Gastrocnemius medialis (tissue), 4 donors: Measurements from ENCODE around the gene ADAMTSL1. TPM values are rescaled to one million over a fixed set of nuclear protein-coding genes. Genes with fewer than 3 reads are reported as not detected.

Experiments
- ATAC-seq, 2 donors: fragments of 150-250 bp; one replicate each; pipeline ENCODE4 v1.9.1; 2016
- DNase-seq, 2 donors: peaks; one replicate each; pipeline ENCODE4 v3.0.0-alpha.2; 2019
- H3K27ac ChIP-seq, 4 donors: fragments of 200-600 bp; sonication (generic); 1 replicate in 1 of 4; 2 replicates in 3 of 4; pipeline ENCODE4 v1.5.1; 2016 to 2018; ENCODE audit warnings: mild to moderate bottlenecking in 2 of 4, moderate library complexity in 1 of 4
- H3K27me3 ChIP-seq, 3 donors: fragments of 200-600 bp; sonication (generic) in 2 of 3; 1 replicate in 1 of 3; 2 replicates in 2 of 3; pipeline versions ENCODE4 v1.5.1 to v1.6.0; 2016 to 2019; ENCODE audit warnings: mild to moderate bottlenecking in 1 of 3, moderate library complexity in 1 of 3
- H3K36me3 ChIP-seq, 2 donors: fragments of 200-600 bp; sonication (generic) in 1 of 2; one replicate each; pipeline ENCODE4 v1.5.1; 2017 to 2018
- H3K4me1 ChIP-seq, 2 donors: fragments of 200-600 bp; sonication (generic) in 1 of 2; one replicate each; pipeline ENCODE4 v1.5.1; 2016 to 2017; ENCODE audit warnings: mild to moderate bottlenecking in 2 of 2
- H3K4me3 ChIP-seq, 4 donors: fragments of 200-600 bp; sonication (generic) in 3 of 4; 1 replicate in 1 of 4; 2 replicates in 3 of 4; pipeline ENCODE4 v1.5.1; 2016 to 2019; ENCODE audit warnings: mild to moderate bottlenecking in 2 of 4
- H3K9me3 ChIP-seq, 3 donors: fragments of 200-600 bp; sonication (generic) in 2 of 3; 1 replicate in 1 of 3; 2 replicates in 2 of 3; pipeline ENCODE4 v1.5.1; 2016 to 2019
- POLR2A ChIP-seq, 2 donors: fragments of 450-650 bp; IDR thresholded peaks; one replicate each; pipeline ENCODE4 v1.6.1; 2017; ENCODE audit warnings: antibody characterized with exemption in 2 of 2, mild to moderate bottlenecking in 2 of 2, moderate library complexity in 2 of 2
- in situ Hi-C, 4 donors: fragments of 200-750 bp; cut with MboI; loops; one replicate each; pipeline versions ENCODE4 v1.15.0 to v1.8.0; 2017; ENCODE audit warnings: low sequenced_read_pairs in 4 of 4
- intact Hi-C: fragments of 100-400 bp; cut with DNase I; formaldehyde crosslinking; loops from one replicate; pipeline ENCODE4 v1.15.1; 2023; ENCODE audit warnings: low total_unique reads
- total RNA-seq, 4 donors: library from RNA; depleted of rRNA; stranded (reverse); fragments of >200 nt; gene quantifications; one replicate each; pipeline versions ENCODE4 v1.1.0 to v1.2.3, GENCODE V29; 2016
- TF ChIP-seq, protein P1 (sequence below), 5 experiments: fragments of 450-650 bp in 3 of 5; fragments of 200-600 bp in 2 of 5; sonication (generic) in 2 of 5; IDR thresholded peaks in 4 of 5; conservative IDR thresholded peaks in 1 of 5; 1 replicate in 4 of 5; 2 replicates in 1 of 5; pipeline ENCODE4 v1.5.1; 2016 to 2019; ENCODE audit warnings: antibody characterized with exemption in 5 of 5, mild to moderate bottlenecking in 3 of 5, moderate library complexity in 3 of 5

ADAMTSL1 gene
- total RNA-seq, 4 donors from 2014 or later: 0.05 to 0.58 (median 0.28) TPM

DNA sequence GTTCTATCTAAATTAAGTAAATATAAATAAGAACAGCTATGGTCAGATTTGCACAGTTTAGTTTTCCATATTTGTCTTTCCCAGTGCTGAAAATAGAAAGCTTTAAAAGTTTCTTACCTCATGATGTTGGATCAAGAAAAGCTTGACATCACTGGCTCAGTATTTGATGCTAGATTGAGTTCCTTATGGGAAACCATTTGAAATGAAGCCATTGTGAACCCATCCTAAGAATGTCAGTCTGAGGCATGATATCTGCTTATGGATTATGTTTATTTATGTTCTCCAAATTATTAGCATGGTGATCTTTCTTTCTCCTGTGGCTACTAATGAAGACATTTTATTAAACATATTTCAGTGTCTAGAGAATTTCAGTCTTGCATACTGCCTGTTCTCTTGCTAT is 143.0 kb downstream of the ADAMTSL1 start:
- Histone ChIP-seq H3K27me3 (no peaks in the 10 kb centered on the region), H3K36me3 (no peaks in the 10 kb centered on the region), H3K27ac (no peak overlapping the region), H3K9me3 (no peaks in the 10 kb centered on the region), H3K4me3 (no peak overlapping the region), H3K4me1 (peaks cover 0 to 3% of the 10 kb centered on the region in 2 donors)
- intact Hi-C loops (no loop called here), in situ Hi-C loops (no loop called here)
- no peak for DNase-seq
- ATAC-seq: no peak
- no peak for TF ChIP-seq POLR2A (IDR thresholded peaks at IDR 0.05)
- TF ChIP-seq, protein P1, sequence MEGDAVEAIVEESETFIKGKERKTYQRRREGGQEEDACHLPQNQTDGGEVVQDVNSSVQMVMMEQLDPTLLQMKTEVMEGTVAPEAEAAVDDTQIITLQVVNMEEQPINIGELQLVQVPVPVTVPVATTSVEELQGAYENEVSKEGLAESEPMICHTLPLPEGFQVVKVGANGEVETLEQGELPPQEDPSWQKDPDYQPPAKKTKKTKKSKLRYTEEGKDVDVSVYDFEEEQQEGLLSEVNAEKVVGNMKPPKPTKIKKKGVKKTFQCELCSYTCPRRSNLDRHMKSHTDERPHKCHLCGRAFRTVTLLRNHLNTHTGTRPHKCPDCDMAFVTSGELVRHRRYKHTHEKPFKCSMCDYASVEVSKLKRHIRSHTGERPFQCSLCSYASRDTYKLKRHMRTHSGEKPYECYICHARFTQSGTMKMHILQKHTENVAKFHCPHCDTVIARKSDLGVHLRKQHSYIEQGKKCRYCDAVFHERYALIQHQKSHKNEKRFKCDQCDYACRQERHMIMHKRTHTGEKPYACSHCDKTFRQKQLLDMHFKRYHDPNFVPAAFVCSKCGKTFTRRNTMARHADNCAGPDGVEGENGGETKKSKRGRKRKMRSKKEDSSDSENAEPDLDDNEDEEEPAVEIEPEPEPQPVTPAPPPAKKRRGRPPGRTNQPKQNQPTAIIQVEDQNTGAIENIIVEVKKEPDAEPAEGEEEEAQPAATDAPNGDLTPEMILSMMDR (IDR thresholded peaks at IDR 0.05 in 4 of 5, conservative IDR thresholded peaks at IDR 0.05 in 1 of 5): no peak

DNA sequence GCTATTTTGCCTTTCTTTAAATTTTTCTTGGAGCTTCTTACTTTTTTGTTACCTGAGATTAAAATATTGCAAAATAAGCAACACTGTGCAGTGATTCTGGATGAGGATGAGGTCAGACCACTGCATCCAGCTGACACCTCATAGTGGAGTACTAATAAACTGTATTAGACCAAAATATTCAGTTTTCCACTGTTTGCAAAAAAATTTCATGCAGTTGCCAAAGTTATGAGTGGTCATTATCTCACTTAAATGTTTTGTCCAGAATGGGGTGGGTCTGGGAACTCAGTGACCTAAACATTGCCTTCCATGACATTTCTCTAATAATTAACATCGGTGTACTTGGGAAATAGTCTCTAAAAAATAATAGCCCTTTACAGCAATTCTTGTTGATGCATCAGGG is 143.8 kb downstream of the ADAMTSL1 start:
- no peaks in the 10 kb centered on the region for H3K27me3 ChIP-seq
- H3K9me3 ChIP-seq: no peaks in the 10 kb centered on the region
- in situ Hi-C loops: no loop called here
- TF ChIP-seq, protein P1 (IDR thresholded peaks at IDR 0.05 in 4 of 5, conservative IDR thresholded peaks at IDR 0.05 in 1 of 5): no peak
- TF ChIP-seq POLR2A (IDR thresholded peaks at IDR 0.05): no peak
- no peaks in the 10 kb centered on the region for H3K4me1 ChIP-seq
- H3K36me3 ChIP-seq: no peaks in the 10 kb centered on the region
- no peak overlapping the region for H3K4me3 ChIP-seq
- ATAC-seq (no peak), DNase-seq (no peak)
- intact Hi-C loops: no loop called here
- no peak overlapping the region for H3K27ac ChIP-seq

DNA sequence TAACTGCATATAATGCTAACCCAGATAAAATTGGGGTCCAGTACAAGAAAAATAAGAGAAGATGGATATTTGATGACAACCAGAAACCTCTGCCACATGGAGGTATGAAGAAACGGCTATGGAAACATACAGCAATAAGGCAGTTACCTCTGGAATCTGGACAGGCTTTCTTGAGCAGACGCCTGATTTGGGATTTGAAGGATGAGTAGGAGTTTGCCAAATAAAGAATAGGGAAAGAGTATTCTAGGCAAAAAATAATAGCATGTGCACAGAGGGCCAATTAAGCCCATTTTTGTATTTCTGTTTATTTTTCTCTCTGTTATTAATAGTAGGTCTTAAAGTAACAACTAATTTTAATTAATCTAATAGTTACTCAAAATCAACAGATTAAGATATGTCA is 144.9 kb downstream of the ADAMTSL1 start:
- Histone ChIP-seq H3K9me3 (no peaks in the 10 kb centered on the region), H3K27ac (no peak overlapping the region), H3K4me1 (no peaks in the 10 kb centered on the region), H3K27me3 (no peaks in the 10 kb centered on the region), H3K4me3 (no peak overlapping the region), H3K36me3 (no peaks in the 10 kb centered on the region)
- in situ Hi-C loops (no loop called here), intact Hi-C loops (no loop called here)
- DNase-seq (no peak), ATAC-seq (no peak)
- TF ChIP-seq POLR2A (IDR thresholded peaks at IDR 0.05): no peak
- TF ChIP-seq, protein P1 (IDR thresholded peaks at IDR 0.05 in 4 of 5, conservative IDR thresholded peaks at IDR 0.05 in 1 of 5): no peak

DNA sequence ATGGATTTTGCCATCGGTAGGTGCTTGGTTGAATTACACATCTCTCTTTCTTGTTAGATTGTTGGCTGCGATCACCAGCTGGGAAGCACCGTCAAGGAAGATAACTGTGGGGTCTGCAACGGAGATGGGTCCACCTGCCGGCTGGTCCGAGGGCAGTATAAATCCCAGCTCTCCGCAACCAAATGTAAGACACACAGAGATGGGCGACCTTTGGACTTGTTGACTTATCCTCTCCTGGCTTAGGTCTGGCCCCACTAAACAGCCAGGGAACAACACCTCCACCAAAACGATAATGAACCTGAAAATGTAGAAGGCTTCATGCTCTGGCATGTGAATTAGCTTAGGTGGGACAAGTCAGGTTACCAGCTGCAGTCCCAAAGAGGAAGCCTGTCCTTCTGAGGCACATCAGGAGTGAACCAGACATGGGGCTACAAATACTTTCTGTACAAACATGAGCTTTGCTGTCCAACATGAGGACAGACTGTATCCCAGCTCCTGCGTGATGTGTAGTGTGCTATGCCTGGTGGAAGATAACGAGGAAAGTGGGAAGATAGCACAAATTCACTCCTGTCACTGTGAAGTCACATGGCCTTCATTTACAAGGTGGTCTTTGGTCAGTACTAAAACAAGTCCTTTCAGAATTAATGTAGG is 148.4 kb downstream of the ADAMTSL1 start:
- TF ChIP-seq POLR2A (IDR thresholded peaks at IDR 0.05): no peak
- TF ChIP-seq, protein P1 (IDR thresholded peaks at IDR 0.05 in 4 of 5, conservative IDR thresholded peaks at IDR 0.05 in 1 of 5): no peak
- intact Hi-C loops: no loop called here
- Histone ChIP-seq H3K9me3 (no peaks in the 10 kb centered on the region), H3K36me3 (no peaks in the 10 kb centered on the region), H3K4me1 (no peaks in the 10 kb centered on the region), H3K4me3 (no peak overlapping the region), H3K27me3 (no peaks in the 10 kb centered on the region), H3K27ac (no peak overlapping the region)
- ATAC-seq: no peak
- in situ Hi-C loops: no loop called here
- no peak for DNase-seq
